ENCODE results near the gene ASCL5.

DNA sequence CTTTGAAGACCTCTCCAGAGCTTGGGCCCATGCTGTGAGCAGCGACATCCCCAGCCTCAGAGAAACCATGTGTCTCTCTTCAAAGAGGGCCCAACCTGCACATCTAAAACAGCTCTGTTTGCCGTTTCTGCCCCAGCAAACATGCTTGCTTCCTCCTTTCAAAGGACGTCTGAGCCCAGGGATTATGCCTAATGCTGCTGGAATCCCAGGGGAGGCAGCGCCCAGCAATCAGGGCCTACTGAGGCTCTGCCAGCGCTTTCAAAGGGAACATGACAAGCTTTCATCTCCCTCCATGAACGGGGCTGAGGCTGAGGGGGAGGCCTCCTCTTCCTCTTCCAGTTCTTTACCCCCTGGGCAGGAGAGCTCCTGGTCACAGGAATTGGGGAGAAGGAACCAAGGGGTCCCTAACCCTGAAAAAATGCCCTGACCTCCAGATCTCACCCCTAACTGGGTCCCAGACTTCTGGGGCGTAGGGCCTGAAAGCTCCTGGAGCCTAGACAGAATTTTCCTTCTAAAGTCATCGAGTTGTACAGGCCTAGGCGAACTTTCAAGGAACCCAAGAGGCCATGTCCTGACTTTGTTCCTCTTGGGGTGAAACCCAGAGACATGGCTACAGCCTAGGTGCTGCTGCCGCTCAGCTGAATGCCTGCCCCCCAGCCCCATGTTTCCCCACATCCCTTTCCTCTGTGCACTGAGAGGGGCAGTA is 13.4 kb upstream of the ASCL5 start:
- TF ChIP-seq EZH2phosphoT487 (conservative IDR thresholded peaks at IDR 0.05; ENCODE audit: low read length): no peak
- TF ChIP-seq, protein P1, sequence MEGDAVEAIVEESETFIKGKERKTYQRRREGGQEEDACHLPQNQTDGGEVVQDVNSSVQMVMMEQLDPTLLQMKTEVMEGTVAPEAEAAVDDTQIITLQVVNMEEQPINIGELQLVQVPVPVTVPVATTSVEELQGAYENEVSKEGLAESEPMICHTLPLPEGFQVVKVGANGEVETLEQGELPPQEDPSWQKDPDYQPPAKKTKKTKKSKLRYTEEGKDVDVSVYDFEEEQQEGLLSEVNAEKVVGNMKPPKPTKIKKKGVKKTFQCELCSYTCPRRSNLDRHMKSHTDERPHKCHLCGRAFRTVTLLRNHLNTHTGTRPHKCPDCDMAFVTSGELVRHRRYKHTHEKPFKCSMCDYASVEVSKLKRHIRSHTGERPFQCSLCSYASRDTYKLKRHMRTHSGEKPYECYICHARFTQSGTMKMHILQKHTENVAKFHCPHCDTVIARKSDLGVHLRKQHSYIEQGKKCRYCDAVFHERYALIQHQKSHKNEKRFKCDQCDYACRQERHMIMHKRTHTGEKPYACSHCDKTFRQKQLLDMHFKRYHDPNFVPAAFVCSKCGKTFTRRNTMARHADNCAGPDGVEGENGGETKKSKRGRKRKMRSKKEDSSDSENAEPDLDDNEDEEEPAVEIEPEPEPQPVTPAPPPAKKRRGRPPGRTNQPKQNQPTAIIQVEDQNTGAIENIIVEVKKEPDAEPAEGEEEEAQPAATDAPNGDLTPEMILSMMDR (IDR thresholded peaks at IDR 0.05; ENCODE audit: insufficient read depth, low read length, poor library complexity, severe bottlenecking): no peak
